Measurements from ENCODE around the gene SSR1. TPM values are rescaled to one million over a fixed set of nuclear protein-coding genes. Genes with fewer than 3 reads are reported as not detected.
"Not testable (repeated sequence)": the region's sequence is repeated elsewhere in the genome, so short reads cannot be mapped to it uniquely, and the experiment has no call there.

Gene SSR1
- total RNA-seq = 100 to 1,000 TPM; 127 to 154 TPM

DNA sequence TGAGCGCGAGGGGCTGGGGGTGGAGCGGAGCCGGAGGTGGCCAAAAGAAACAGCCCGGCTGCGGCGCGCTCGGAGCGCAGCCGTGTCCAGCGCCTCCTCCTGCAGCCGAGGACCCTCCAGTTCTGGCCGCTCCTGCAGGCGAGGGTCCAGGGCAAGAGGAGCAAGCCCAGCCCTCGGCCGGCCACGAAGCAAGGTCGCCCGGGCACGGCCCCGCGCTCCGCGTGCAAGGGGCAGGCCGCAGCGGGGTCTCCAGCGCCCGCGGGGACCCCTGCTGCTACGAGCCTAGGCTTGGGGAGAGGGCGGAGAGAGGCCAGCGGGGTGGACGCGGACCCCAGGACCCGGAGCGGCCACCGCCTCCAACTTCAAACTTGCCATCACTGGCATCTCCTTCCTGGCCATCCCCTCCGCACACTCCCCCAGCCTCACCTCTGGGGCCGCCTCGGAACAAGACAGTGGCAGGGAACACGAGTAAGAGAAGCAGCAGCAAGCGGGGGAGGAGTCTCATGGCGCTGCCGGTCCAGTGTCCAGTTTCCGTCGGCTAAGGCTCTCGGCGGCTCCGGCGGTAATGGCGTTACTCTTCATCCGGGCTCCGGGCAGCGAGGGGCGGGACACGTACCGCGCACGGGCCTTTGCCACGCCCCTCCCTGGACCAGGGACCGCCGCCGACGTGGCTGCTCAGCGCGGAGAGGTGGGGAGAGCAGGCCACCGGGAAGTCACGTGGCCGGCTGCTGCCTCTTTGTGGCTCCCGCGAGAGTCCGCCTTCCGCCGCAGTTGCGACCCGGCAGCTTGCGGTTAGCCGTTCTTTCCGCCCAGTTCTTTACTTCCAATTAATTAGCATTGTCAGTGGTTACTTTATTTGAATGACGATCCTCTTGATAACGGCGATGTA, at the start of gene SSR1:
TSS of gene SSR1 (minus strand) at position 584 of the 889 bp plus-strand sequence. CDS start at position 505, 79 bp downstream.
- Mint-ChIP-seq H3K4me3 (peak within 1 kb of the TSS; percentile 94 to 100), H3K9me3 (peaks cover 1 to 3% of the 10 kb centered on the region in 2 donors), H3K27me3 (ENCODE audit: low read depth) (no peaks in the 10 kb centered on the region), H3K36me3 (ENCODE audit: insufficient read depth in 2 of 2) (peaks cover 22 to 30% of the 10 kb centered on the region in 2 donors), H3K4me1 (ENCODE audit: low read depth) (peaks cover 37% of the 10 kb centered on the region), H3K27ac (peak within 1 kb of the TSS; percentile 100)
- ATAC-seq (replicated peaks in 1 of 2) = peak; percentile 98 to 99
- DNase-seq = peak; percentile 97

DNA sequence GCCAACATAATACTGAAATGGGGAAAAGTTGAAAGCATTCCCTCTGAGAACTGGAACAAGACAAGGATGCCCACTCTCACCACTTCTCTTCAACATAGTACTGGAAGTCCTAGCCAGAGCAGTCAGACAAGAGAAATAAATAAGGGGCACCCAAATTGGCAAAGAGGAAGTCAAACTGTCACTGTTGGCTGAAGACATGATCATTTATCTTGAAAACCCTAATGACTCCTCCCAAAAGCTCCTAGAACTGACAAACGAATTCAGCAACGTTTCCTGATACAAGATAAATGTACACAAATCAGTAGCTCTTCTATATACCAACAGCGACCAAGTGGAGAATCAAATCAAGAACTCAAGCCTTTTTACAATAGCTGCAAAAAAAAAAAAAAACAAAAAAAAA, 38.9 kb upstream of the SSR1 start:
- not testable (repeated sequence) for H3K36me3 Mint-ChIP-seq (ENCODE audit: insufficient read depth in 2 of 2); H3K4me1 Mint-ChIP-seq (ENCODE audit: low read depth); DNase-seq; ATAC-seq (replicated peaks in 1 of 2); H3K4me3 Mint-ChIP-seq; H3K9me3 Mint-ChIP-seq; H3K27ac Mint-ChIP-seq
- H3K27me3 Mint-ChIP-seq (ENCODE audit: low read depth) = peaks cover 30% of the 10 kb centered on the region

DNA sequence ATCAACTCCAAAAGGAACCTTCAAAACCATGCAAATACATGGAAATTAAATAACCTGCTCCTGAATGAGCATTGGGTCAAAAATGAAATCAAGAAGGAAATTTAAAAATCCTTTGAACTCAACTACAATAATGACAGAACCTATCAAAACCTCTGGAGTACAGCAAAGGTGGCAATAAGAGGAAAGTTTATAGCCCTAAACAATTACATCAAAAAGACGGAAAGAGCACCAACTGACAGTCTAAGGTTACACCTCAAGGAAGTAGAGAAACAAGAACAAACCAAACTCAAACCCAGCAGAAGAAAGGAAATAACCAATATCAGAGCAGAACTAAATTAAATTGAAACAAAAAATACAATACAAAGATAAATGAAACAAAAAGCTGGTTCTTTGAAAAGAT, 37.6 kb upstream of the SSR1 start:
- not testable (repeated sequence) for H3K4me1 Mint-ChIP-seq (ENCODE audit: low read depth); H3K36me3 Mint-ChIP-seq (ENCODE audit: insufficient read depth in 2 of 2); H3K4me3 Mint-ChIP-seq; DNase-seq; ATAC-seq (replicated peaks in 1 of 2); H3K27ac Mint-ChIP-seq; H3K9me3 Mint-ChIP-seq
- peaks cover 30% of the 10 kb centered on the region for H3K27me3 Mint-ChIP-seq (ENCODE audit: low read depth)

DNA sequence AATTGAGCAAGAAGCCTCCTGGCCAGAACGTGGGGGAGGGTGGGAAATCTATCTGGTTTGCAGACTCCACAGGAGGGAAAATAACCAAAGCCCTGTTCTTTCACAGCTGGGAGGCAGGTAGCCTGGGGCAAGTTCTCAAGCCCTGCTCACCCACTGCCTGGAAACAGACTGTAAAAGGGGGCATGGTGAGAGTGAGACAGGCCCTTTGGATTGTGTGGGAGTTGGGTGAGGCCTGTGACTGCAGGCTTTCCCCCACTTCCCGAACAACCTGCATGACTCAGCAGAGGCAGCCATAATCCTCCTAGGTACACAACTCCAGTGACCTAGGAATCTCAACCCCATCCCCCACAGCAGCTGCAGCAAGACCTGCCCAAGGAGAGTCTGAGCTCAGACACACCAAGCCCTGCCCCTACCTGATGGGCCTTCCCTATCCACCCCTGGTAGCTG, 34.6 kb upstream of the SSR1 start:
- H3K27me3 Mint-ChIP-seq (ENCODE audit: low read depth) = peaks cover 17% of the 10 kb centered on the region
- H3K4me1 Mint-ChIP-seq (ENCODE audit: low read depth); ATAC-seq (replicated peaks in 1 of 2); H3K4me3 Mint-ChIP-seq; H3K9me3 Mint-ChIP-seq; H3K36me3 Mint-ChIP-seq (ENCODE audit: insufficient read depth in 2 of 2); H3K27ac Mint-ChIP-seq; DNase-seq: not testable (repeated sequence)

DNA sequence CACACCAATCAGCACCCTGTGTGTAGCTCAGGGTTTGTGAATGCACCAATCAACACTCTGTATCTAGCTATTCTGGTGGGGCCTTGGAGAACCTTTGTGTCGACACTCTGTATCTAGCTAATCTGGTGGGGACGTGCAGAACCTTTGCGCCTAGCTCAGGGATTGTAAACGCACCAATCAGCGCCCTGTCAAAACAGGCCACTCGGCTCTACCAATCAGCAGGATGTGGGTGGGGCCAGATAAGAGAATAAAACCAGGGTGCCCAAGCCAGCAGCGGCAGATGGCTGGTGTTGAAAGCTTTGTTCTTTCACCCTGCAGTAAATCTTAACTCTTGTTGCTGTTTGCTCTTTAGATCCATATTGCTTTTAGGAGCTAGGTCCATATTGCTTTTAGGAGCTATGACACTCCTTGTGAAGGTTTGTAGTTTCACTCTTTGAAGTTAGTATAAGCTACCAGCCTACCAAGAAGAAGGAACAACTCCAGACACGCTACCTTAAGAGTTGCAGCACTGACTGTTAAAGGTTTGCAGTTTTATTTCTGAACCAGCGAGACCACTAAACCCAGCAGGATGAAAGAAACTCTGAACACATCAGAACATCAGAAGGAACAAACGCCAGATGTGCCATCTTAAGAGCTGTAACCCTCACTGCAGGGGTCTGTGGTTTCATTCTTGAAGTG, 31.9 kb upstream of the SSR1 start:
- DNase-seq; H3K4me1 Mint-ChIP-seq (ENCODE audit: low read depth); H3K36me3 Mint-ChIP-seq (ENCODE audit: insufficient read depth in 2 of 2); H3K9me3 Mint-ChIP-seq; H3K27ac Mint-ChIP-seq: not testable (repeated sequence)
- peaks cover 17% of the 10 kb centered on the region for H3K27me3 Mint-ChIP-seq (ENCODE audit: low read depth)
- peak overlapping the region in 1 of 2 donors; percentile 16 for H3K4me3 Mint-ChIP-seq
- ATAC-seq (replicated peaks in 1 of 2) = peak; percentile 53 to 88

DNA sequence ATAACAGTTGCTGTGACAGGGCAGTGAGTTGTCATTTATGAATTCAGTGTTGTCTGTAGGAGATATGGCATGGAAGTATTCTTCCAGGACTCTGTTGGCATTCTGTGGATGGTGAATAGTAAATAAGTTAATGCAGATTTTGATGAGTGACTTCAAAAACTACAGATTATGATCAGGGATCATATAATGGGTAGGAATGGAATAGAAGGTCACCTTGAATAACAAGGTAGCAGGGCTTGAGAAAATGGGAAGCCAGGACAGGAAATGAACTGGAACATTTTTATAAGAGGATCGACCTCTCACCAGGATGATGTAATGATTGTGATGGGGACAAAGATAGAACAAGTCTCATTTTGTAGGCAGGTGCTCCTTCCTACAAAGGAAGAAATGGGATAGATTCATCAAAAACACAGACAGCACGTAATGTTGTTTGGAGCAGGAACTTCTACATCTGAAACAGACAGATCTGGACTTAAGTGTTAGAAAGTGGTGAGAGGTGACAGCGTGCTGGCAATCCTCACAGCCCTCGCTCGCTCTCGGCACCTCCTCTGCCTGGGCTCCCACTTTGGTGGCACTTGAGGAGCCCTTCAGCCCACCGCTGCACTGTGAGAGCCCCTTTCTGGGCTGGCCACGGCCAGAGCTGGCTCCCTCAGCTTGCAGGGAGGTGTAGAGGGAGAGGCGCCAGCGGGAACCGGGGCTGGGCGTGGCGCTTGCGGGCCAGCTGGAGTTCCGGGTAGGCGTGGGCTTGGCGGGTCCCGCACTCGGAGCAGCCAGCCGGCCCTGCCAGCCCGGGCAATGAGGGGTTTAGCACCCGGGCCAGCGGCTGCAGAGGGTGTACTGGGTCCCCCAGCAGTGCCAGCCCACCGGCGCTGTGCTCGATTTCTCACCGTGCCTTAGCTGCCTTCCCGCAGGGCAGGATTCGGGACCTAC, 30.8 kb upstream of the SSR1 start:
- ATAC-seq (replicated peaks in 1 of 2) = no peak
- Mint-ChIP-seq H3K9me3 (no peaks in the 10 kb centered on the region), H3K27ac (no peak overlapping the region), H3K4me1 (ENCODE audit: low read depth) (no peaks in the 10 kb centered on the region), H3K4me3 (no peak overlapping the region), H3K36me3 (ENCODE audit: insufficient read depth in 2 of 2) (no peaks in the 10 kb centered on the region), H3K27me3 (ENCODE audit: low read depth) (peaks cover 8% of the 10 kb centered on the region)
- no peak for DNase-seq

DNA sequence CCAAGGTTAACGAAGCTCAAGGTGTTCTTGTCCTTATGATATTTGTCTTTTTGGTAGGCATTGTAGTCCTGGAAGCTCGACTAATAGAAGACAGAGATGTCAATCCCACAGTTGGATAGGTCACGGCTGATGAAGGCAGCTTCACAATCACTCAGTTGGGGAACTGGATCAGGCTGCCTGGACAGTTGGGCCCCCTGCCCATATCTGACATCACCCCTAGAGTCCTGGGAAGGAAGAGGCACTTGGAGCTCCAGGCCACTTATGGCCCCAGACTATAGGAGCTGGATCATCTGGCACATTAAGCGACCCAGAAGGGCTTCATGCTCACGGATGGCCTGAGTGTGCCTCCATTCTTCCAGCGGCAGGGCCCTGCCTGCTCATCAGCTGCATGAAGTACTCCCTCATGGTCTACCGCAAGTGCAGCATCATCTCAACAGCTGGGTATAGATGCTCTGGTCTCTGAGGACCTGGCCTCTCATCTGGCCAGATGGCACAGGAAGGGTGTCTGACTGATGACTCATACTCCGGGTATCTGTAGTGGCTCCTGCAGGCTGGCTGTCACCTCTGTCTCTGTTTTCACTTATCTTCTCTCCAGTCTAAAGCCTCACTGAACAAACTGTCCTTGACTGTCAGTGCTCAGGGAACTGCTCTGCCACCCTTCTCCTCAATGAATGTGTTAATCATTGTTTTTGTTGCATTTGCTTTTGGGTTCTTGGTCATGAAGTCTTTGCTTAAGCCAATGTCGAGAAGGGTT, 29.2 kb upstream of the SSR1 start:
- Mint-ChIP-seq H3K4me3 (no peak overlapping the region), H3K36me3 (ENCODE audit: insufficient read depth in 2 of 2) (no peaks in the 10 kb centered on the region), H3K9me3 (no peaks in the 10 kb centered on the region), H3K4me1 (ENCODE audit: low read depth) (no peaks in the 10 kb centered on the region), H3K27me3 (ENCODE audit: low read depth) (no peaks in the 10 kb centered on the region), H3K27ac (no peak overlapping the region)
- DNase-seq = no peak
- peak; percentile 44 to 57 for ATAC-seq (replicated peaks in 1 of 2)

DNA sequence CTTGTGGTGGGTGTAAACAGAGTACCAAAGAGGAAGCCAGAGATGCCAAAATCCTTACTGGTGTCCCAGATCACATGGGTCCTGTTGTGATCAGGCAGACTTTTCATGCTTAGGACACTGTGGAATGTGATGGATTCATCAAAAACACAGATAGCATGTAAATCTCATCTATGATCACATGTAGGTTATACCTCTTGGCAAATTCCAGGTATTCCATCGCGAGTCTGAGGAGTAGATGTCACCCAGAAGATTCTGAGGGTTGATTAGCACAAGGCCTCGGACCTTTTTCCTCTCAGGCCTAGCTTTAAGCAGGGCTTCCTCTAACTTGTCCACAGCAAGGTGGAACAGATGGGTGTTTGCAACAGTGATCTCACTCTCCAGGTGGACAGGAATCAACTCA, 28.3 kb upstream of the SSR1 start:
- ATAC-seq (replicated peaks in 1 of 2) = no peak
- no peaks in the 10 kb centered on the region for H3K4me1 Mint-ChIP-seq (ENCODE audit: low read depth)

DNA sequence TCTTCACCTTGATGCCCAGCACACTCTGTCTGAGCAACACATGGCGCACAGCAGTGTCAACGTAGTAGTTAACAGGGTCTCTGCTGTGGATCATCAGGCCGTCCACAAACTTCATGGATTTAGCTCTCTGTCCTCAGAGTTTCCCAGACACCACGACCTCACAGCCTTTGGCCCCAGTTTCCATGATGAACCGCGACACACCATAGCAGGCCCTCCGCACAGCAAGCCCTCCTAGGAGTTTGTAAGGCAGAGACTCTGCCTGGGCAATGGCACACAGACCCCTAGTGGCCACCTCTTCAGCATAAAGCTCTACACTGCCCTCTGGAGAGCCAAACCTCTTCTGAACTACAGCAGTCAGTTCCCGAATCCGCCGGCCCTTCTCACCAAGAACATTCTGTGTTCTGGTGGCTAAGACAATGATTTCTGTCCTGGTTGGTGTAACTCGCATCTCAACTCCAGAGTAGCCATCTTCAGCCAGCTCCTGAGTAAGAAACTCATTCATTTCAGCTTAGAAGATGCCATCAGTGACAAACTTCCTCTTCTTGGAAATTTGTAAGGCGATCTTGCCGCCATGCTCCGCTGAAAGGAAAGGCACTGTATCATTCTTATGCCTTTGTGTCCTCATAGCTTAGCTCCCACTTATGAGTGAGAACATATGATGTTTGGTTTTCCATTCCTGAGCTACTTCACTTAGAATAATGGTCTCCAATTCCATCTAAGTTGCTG, 26.2 kb upstream of the SSR1 start:
- not testable (repeated sequence) for H3K4me1 Mint-ChIP-seq (ENCODE audit: low read depth); H3K9me3 Mint-ChIP-seq; H3K27me3 Mint-ChIP-seq (ENCODE audit: low read depth); H3K27ac Mint-ChIP-seq; DNase-seq; H3K36me3 Mint-ChIP-seq (ENCODE audit: insufficient read depth in 2 of 2); H3K4me3 Mint-ChIP-seq
- peak in 1 of 2 donors; percentile 28 for ATAC-seq (replicated peaks in 1 of 2)

More for the DNA sequence above, 28.3 kb upstream of the SSR1 start:
- Mint-ChIP-seq H3K9me3 (no peaks in the 10 kb centered on the region), H3K27me3 (ENCODE audit: low read depth) (no peaks in the 10 kb centered on the region), H3K27ac (no peak overlapping the region), H3K36me3 (ENCODE audit: insufficient read depth in 2 of 2) (no peaks in the 10 kb centered on the region), H3K4me3 (no peak overlapping the region)
- no peak for DNase-seq

DNA sequence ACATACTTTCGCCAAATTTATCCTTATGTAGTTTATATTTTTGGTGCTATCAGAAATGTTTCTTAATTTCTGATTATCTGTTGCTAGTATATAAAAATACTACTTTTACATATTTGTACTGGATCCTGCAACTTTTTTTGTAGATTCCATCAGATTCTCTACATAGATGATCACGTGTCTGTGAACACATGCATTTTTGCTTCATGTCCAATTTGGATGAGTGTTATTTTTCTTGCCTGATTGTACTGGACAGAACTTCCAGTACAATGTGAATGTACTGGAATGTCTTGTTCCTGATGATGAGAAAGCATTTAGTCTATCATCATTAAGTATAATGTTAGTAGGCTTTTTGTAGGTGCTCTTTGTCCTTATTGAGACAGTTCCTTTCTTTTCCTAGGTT, 25.0 kb upstream of the SSR1 start:
- Mint-ChIP-seq H3K9me3 (peaks cover 0 to 2% of the 10 kb centered on the region in 2 donors), H3K4me3 (no peak overlapping the region), H3K27ac (no peak overlapping the region), H3K36me3 (ENCODE audit: insufficient read depth in 2 of 2) (no peaks in the 10 kb centered on the region), H3K27me3 (ENCODE audit: low read depth) (no peaks in the 10 kb centered on the region), H3K4me1 (ENCODE audit: low read depth) (no peaks in the 10 kb centered on the region)
- no peak for DNase-seq
- ATAC-seq (replicated peaks in 1 of 2) = no peak

DNA sequence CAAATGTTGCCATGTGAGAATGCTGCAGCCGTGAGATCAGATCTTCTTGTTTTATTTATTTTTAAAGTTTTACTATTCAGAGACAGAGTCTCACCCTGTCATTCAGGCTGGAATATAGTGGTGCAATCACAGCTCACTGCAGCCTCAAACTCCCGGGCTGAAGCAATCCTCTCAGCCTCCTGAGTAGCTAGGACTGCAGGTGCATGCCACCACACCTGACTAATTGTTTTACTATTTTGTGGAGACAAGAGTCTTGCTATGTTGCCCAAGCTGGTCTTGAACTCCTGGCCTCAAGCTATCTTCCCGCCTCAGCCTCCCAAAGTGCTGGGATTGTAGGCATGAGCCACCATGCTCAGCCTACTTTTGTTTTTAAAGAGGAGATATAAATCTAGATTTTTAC, 22.5 kb upstream of the SSR1 start:
- ATAC-seq (replicated peaks in 1 of 2) = no peak

DNA sequence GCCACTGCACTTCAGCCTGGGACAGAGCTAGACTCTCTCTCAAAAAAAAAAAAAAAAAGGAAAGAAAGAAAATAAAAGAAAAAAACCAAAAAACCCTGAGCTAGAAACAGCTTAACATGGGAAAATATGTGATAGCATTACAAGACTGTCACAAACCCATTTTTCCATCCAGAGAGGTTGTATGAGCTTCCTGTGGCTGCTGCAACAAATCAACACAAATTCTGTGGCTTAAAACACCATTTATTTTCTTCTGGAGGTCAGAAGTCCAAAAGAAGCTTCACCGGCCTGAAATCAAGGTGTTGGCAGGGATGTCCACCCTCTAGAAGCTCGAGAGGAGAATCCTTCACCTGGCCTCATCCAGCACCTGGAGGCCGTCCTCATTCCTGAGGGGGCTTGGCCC, 21.7 kb upstream of the SSR1 start:
- Mint-ChIP-seq H3K9me3 (peaks cover 0 to 2% of the 10 kb centered on the region in 2 donors), H3K36me3 (ENCODE audit: insufficient read depth in 2 of 2) (no peaks in the 10 kb centered on the region), H3K4me1 (ENCODE audit: low read depth) (no peaks in the 10 kb centered on the region), H3K27ac (no peak overlapping the region), H3K4me3 (no peak overlapping the region), H3K27me3 (ENCODE audit: low read depth) (no peaks in the 10 kb centered on the region)
- ATAC-seq (replicated peaks in 1 of 2) (no peak), DNase-seq (no peak)

More for the DNA sequence above, 22.5 kb upstream of the SSR1 start:
- H3K27me3 Mint-ChIP-seq (ENCODE audit: low read depth) = no peaks in the 10 kb centered on the region
- no peaks in the 10 kb centered on the region for H3K4me1 Mint-ChIP-seq (ENCODE audit: low read depth)
- H3K9me3 Mint-ChIP-seq = peaks cover 0 to 2% of the 10 kb centered on the region in 2 donors
- H3K36me3 Mint-ChIP-seq (ENCODE audit: insufficient read depth in 2 of 2) = no peaks in the 10 kb centered on the region
- no peak overlapping the region for H3K4me3 Mint-ChIP-seq
- DNase-seq = no peak
- no peak overlapping the region for H3K27ac Mint-ChIP-seq

Data from activated T-cell treated with anti-CD3 and anti-CD28 coated beads, Interleukin-2, amount 50 U/mL, for 72 hours (primary cell).